ENCODE measurements around the gene ZNF804A.

Gene ZNF804A

DNA sequence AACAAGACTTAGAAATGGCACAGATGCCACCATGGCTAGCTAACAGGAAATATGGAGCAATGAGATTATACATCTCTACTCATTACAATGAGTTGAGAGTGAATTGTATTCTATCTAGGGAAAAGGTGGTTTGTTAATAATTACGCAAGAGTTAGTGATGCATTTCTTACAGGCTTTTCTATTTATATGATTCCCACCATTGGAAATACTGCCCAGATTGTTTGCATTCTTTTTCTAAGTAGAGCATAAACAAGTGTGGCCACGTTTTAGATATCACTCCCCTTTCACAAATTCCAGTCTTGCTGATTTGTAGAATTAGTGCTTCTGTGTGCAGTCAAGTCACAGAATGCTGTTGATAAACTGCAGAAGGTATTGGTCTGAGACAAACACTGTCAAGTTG, 56.6 kb downstream of the ZNF804A start:
- no peak overlapping the region for H3K4me3 ChIP-seq (ENCODE audit: low read depth, low read length)
- TF ChIP-seq CTCF (IDR thresholded peaks at IDR 0.05; ENCODE audit: low read depth, low read length, missing control alignments): no peak
- no peak for DNase-seq (ENCODE audit: low read depth)

DNA sequence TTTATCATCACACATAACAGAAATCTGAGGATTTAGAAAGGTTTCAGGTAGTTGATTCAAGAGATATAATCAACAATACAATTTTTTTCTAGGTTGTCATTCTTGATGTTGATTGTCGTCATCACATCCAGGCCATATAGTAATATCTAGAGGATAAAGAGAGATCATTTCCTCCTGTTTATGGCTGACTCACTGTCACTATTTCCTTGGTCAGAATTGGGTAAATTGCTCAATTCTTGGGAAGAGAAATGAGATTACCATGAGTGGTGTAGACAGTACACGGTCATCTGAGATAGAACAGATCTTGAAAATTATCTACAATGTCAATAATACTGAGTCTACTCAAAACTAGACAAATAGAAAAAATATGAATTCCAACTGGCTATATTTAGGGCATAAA, 78.8 kb downstream of the ZNF804A start:
- TF ChIP-seq CTCF (IDR thresholded peaks at IDR 0.05; ENCODE audit: low read depth, low read length, missing control alignments): no peak
- DNase-seq (ENCODE audit: low read depth): no peak
- H3K4me3 ChIP-seq (ENCODE audit: low read depth, low read length): no peak overlapping the region

- H3K4me3 ChIP-seq (ENCODE audit: low read depth, low read length): no peak overlapping the region
- DNase-seq (ENCODE audit: low read depth): no peak
- no peak for TF ChIP-seq CTCF (IDR thresholded peaks at IDR 0.05; ENCODE audit: low read depth, low read length, missing control alignments)
Observed at GRCh38 chr2:184679219-184680018, 81.1 kb downstream of the ZNF804A start.

- no peak for DNase-seq (ENCODE audit: low read depth)
- no peak overlapping the region for H3K4me3 ChIP-seq (ENCODE audit: low read depth, low read length)
- TF ChIP-seq CTCF (IDR thresholded peaks at IDR 0.05; ENCODE audit: low read depth, low read length, missing control alignments): no peak
Observed at GRCh38 chr2:184680825-184681224, 82.5 kb downstream of the ZNF804A start.

DNA sequence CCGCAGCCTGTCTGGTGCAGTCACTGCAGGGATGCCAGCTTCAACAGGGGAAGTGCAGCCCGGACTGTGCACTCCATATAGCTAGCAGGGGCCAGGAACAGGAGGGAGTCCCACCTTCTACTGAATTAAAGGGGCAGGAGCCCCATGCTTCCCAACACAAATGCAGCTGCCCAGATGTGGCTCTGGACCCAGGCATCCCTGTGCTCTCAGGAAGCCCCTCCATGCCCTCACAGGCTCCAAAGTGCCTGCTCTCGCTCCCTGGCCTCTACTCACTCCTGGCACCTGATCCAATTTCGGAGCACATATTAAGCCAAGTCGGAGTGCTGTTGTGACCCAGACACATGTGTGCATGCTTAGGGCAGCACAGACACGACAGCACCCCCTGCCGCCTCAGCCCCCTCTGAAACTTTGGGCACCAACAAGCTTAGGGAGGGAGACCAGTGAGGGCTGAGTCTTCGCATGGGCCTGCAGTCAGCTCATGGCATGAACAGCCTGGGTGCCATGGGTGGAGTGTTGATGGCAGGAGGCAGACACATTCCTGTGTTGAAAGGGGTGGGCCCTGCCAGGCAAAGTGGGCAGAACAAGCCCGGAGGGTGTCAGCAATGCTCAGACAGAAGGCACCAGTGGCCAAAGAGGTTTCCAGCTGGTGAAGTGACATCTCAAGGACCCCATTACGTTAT, 83.5 kb downstream of the ZNF804A start:
- no peak for DNase-seq (ENCODE audit: low read depth)
- no peak for TF ChIP-seq CTCF (IDR thresholded peaks at IDR 0.05; ENCODE audit: low read depth, low read length, missing control alignments)
- H3K4me3 ChIP-seq (ENCODE audit: low read depth, low read length): no peak overlapping the region

DNA sequence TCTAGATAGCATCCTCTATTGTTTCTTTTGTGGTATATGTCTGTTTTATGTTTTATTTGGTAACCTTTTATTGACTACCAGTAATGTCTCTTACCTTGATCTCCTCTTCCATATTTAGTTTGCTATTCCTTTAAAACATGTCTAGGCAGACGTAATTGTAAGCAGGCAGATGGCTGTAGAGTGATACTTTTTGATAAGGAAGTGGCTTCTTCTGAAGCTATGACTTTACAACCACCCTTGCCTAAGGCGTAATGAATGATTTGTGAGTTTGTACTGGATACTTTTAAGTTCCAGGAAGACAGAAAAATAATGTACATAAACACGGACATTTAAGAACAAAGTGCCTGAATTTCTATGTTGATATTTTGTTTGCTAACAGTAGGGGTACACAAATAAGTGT, 85.6 kb downstream of the ZNF804A start:
- TF ChIP-seq CTCF (IDR thresholded peaks at IDR 0.05; ENCODE audit: low read depth, low read length, missing control alignments): no peak
- no peak overlapping the region for H3K4me3 ChIP-seq (ENCODE audit: low read depth, low read length)
- no peak for DNase-seq (ENCODE audit: low read depth)

All from GM12864 (cell line).